Keratinocyte (primary cell): Measurements from ENCODE around the gene IL17C. TPM values are rescaled to one million over a fixed set of nuclear protein-coding genes. Genes with fewer than 3 reads are reported as not detected.

Experiments
- DNase-seq: peaks from one replicate; pipeline ENCODE4 v3.0.0-alpha.2; 2011; ENCODE audit warnings: low read depth, missing footprints, low spot score
- FAIRE-seq: peaks from 2 replicates; lab custom pipeline; 2011; peaks lifted over from hg19 to GRCh38; lab: Jason Lieb, UNC
- H2AFZ ChIP-seq: 2 replicates; pipeline ENCODE4 v1.6.0; 2012; ENCODE audit warnings: low read length, control low read depth, inconsistent platforms; ENCODE audit not compliant: control insufficient read depth
- H3K27ac ChIP-seq: 2 replicates; pipeline ENCODE4 v1.5.1; 2011; ENCODE audit warnings: low read length; ENCODE audit not compliant: control insufficient read depth, insufficient read depth
- H3K27me3 ChIP-seq: 3 replicates; pipeline ENCODE4 v1.6.0; 2011; ENCODE audit warnings: low read length; ENCODE audit not compliant: control insufficient read depth, insufficient read depth; ENCODE audit errors: extremely low read depth
- H3K36me3 ChIP-seq, 2 experiments: 2 replicates in 1 of 2; 3 replicates in 1 of 2; pipeline ENCODE4 v1.5.1; 2011; ENCODE audit warnings: low read length in 2 of 2, mild to moderate bottlenecking in 1 of 2; ENCODE audit not compliant: control insufficient read depth in 2 of 2, insufficient read depth in 2 of 2; ENCODE audit errors: extremely low read depth in 1 of 2
- H3K4me1 ChIP-seq: 3 replicates; pipeline ENCODE4 v1.5.1; 2011; ENCODE audit warnings: low read length; ENCODE audit not compliant: control insufficient read depth, insufficient read depth; ENCODE audit errors: extremely low read depth
- H3K4me2 ChIP-seq: 3 replicates; pipeline ENCODE4 v1.6.0; 2011; ENCODE audit warnings: low read depth, low read length; ENCODE audit not compliant: control insufficient read depth, insufficient read depth; ENCODE audit errors: extremely low read depth
- H3K4me3 ChIP-seq, 3 experiments: fragments of 200-600 bp in 1 of 3; sonication (generic) in 1 of 3; 2 replicates in 2 of 3; 3 replicates in 1 of 3; pipeline ENCODE4 v1.5.1; 2011 to 2016; ENCODE audit warnings: low read length in 3 of 3, mild to moderate bottlenecking in 3 of 3, control low read depth in 2 of 3, inconsistent platforms in 1 of 3, low read depth in 1 of 3, mixed read lengths in 1 of 3, mixed run types in 1 of 3, moderate library complexity in 1 of 3; ENCODE audit not compliant: control insufficient read depth in 2 of 3, insufficient read depth in 2 of 3; ENCODE audit errors: extremely low read depth in 1 of 3
- H3K79me2 ChIP-seq: 2 replicates; pipeline ENCODE4 v1.6.0; 2012; ENCODE audit warnings: low read length; ENCODE audit not compliant: control insufficient read depth, insufficient read depth
- H3K9ac ChIP-seq: 3 replicates; pipeline ENCODE4 v1.6.0; 2011; ENCODE audit warnings: low read length; ENCODE audit not compliant: control insufficient read depth, insufficient read depth; ENCODE audit errors: extremely low read depth
- H3K9me1 ChIP-seq: 3 replicates; pipeline ENCODE4 v1.6.0; 2011; ENCODE audit warnings: low read length; ENCODE audit not compliant: control insufficient read depth, insufficient read depth; ENCODE audit errors: extremely low read depth
- H3K9me3 ChIP-seq: 2 replicates; pipeline ENCODE4 v1.5.1; 2012; ENCODE audit warnings: low read depth, low read length; ENCODE audit not compliant: control insufficient read depth
- H4K20me1 ChIP-seq: 3 replicates; pipeline ENCODE4 v1.6.0; 2011; ENCODE audit warnings: low read length; ENCODE audit not compliant: control insufficient read depth, insufficient read depth; ENCODE audit errors: extremely low read depth
- CTCF ChIP-seq, 3 experiments: IDR thresholded peaks in 1 of 3; conservative IDR thresholded peaks in 1 of 3; optimal IDR thresholded peaks in 1 of 3; 2 replicates in 2 of 3; 3 replicates in 1 of 3; pipeline versions ENCODE3 to v1.5.1; 2011; ENCODE audit warnings: low read length in 3 of 3, mild to moderate bottlenecking in 3 of 3, moderate library complexity in 2 of 3, control low read depth in 1 of 3, inconsistent platforms in 1 of 3; ENCODE audit not compliant: insufficient read depth in 2 of 3; ENCODE audit errors: extremely low read depth in 1 of 3
- EZH2 ChIP-seq: IDR thresholded peaks from one replicate; pipeline ENCODE4 v1.6.1; 2012; ENCODE audit warnings: inconsistent platforms, mild to moderate bottlenecking, low read length, moderate library complexity
- dilution Hi-C: fragments of 300-500 bp; cut with MboI; formaldehyde crosslinking; loops from one replicate; pipeline ENCODE4 v1.7.0; 2020; ENCODE audit warnings: low sequenced_read_pairs; ENCODE audit not compliant: extremely low pct_ligation_motif_present
- polyA plus RNA-seq, 5 experiments: library from polyadenylated mRNA; depleted of rRNA in 3 of 5; stranded (reverse) in 3 of 5; stranded (forward) in 1 of 5; unstranded in 1 of 5; fragments of >200 nt; gene quantifications; 1 replicate in 1 of 5; 2 replicates in 3 of 5; 3 replicates in 1 of 5; pipeline versions ENCODE4 v1.2.1 to v1.2.3, GENCODE V29; 2011 to 2012; ENCODE audit warnings: missing spikeins in 2 of 5, low read depth in 1 of 5, low replicate concordance in 1 of 5

Gene IL17C
- polyA plus RNA-seq, 1 donor (not counting 4 experiments of a cell fraction or from before 2014, with no cell fraction given): not detected

GRCh38 chr16:88616320-88616719 lies 22.1 kb upstream of the IL17C start:
- dilution Hi-C loops: no loop called here
- no peak overlapping the region for H3K4me2 ChIP-seq
- H3K9me3 ChIP-seq: no peaks in the 10 kb centered on the region
- H3K79me2 ChIP-seq: peaks cover 3% of the 10 kb centered on the region
- no peaks in the 10 kb centered on the region for H3K9me1 ChIP-seq
- no peaks in the 10 kb centered on the region for H3K4me1 ChIP-seq
- H3K9ac ChIP-seq: peak overlapping the region; percentile 30
- H3K27me3 ChIP-seq: no peaks in the 10 kb centered on the region
- peaks cover 11% of the 10 kb centered on the region for H4K20me1 ChIP-seq
- H3K4me3 ChIP-seq: no peak overlapping the region
- no peak for TF ChIP-seq EZH2
- no peak for TF ChIP-seq CTCF (optimal IDR thresholded peaks at IDR 0.05 in 1 of 3, IDR thresholded peaks at IDR 0.05 in 1 of 3, conservative IDR thresholded peaks at IDR 0.05 in 1 of 3; ENCODE audit: extremely low read depth in 1 of 3, insufficient read depth in 2 of 3, low read length in 3 of 3)
- FAIRE-seq: no peak
- H3K36me3 ChIP-seq: peaks cover 11 to 24% of the 10 kb centered on the region in 2 experiments
- H2AFZ ChIP-seq: no peak overlapping the region
- no peak for DNase-seq
- H3K27ac ChIP-seq: no peak overlapping the region

GRCh38 chr16:88616736-88617135 lies 21.6 kb upstream of the IL17C start:
- Histone ChIP-seq H3K4me2 (no peak overlapping the region), H3K9me1 (no peaks in the 10 kb centered on the region), H3K27ac (no peak overlapping the region), H3K9me3 (no peaks in the 10 kb centered on the region), H3K4me1 (no peaks in the 10 kb centered on the region), H3K27me3 (no peaks in the 10 kb centered on the region), H4K20me1 (peaks cover 11% of the 10 kb centered on the region), H3K4me3 (no peak overlapping the region), H3K9ac (no peak overlapping the region), H3K36me3 (peaks cover 10 to 26% of the 10 kb centered on the region in 2 experiments), H3K79me2 (peaks cover 3% of the 10 kb centered on the region), H2AFZ (no peak overlapping the region)
- DNase-seq (no peak), FAIRE-seq (no peak)
- TF ChIP-seq EZH2 (no peak), CTCF (optimal IDR thresholded peaks at IDR 0.05 in 1 of 3, IDR thresholded peaks at IDR 0.05 in 1 of 3, conservative IDR thresholded peaks at IDR 0.05 in 1 of 3; ENCODE audit: extremely low read depth in 1 of 3, insufficient read depth in 2 of 3, low read length in 3 of 3) (no peak)
- dilution Hi-C loops: no loop called here
